GM18508 (cell line): Measurements from ENCODE around the gene CTSZ.
"Not testable (repeated sequence)": the region's sequence is repeated elsewhere in the genome, so short reads cannot be mapped to it uniquely, and the experiment has no call there.

Experiments
- ATAC-seq: cut with Tn5 transposase; IDR thresholded peaks from one replicate; pipeline ENCODE4 v1.9.1; 2021; ENCODE audit warnings: moderate number of reproducible peaks; ENCODE audit not compliant: insufficient read depth, unreplicated experiment

Gene CTSZ

GRCh38 chr20:59014680-59015389 is 7.8 kb upstream of the CTSZ start:
- no peak for ATAC-seq

- ATAC-seq = no peak
Observed at GRCh38 chr20:59013959-59014608, 7.0 kb upstream of the CTSZ start.

- no peak for ATAC-seq
Observed at GRCh38 chr20:59013031-59013951, 6.2 kb upstream of the CTSZ start.

- ATAC-seq = not testable (repeated sequence)
Observed at GRCh38 chr20:59011874-59012157, 4.8 kb upstream of the CTSZ start.

GRCh38 chr20:59010995-59011873 is 4.2 kb upstream of the CTSZ start:
- ATAC-seq = no peak

GRCh38 chr20:59010321-59010994 is 3.4 kb upstream of the CTSZ start:
- no peak for ATAC-seq

GRCh38 chr20:59008715-59009336 is 1.8 kb upstream of the CTSZ start:
- no peak for ATAC-seq

GRCh38 chr20:59007665-59008511 is 834 bp upstream of the CTSZ start:
- ATAC-seq = no peak

- no peak for ATAC-seq
Observed at GRCh38 chr20:59006167-59006863, 739 bp downstream of the CTSZ start.

GRCh38 chr20:59005523-59006166 is 1.4 kb downstream of the CTSZ start:
- ATAC-seq = no peak

GRCh38 chr20:59004763-59005522 is 2.1 kb downstream of the CTSZ start:
- peak; percentile 49 for ATAC-seq

GRCh38 chr20:59004493-59004762 is 2.6 kb downstream of the CTSZ start:
- peak; percentile 1 for ATAC-seq

- no peak for ATAC-seq
Observed at GRCh38 chr20:59003836-59004492, 3.1 kb downstream of the CTSZ start.

GRCh38 chr20:59002874-59003399 is 4.1 kb downstream of the CTSZ start:
- no peak for ATAC-seq

- no peak for ATAC-seq
Observed at GRCh38 chr20:59002388-59002787, 4.7 kb downstream of the CTSZ start.
